Ovary (tissue), 9 donors: ENCODE measurements around the gene FAM184A. TPM values are rescaled to one million over a fixed set of nuclear protein-coding genes. Genes with fewer than 3 reads are reported as not detected.

Source experiments
- DNase-seq, 5 donors: peaks; one replicate each; pipeline ENCODE4 v3.0.0-alpha.2; 2019 to 2020
- H3K27ac ChIP-seq, 2 donors: fragments of 200-600 bp; one replicate each; pipeline versions ENCODE4 v1.5.1 to v1.8.0; 2019 to 2022
- H3K27me3 ChIP-seq: fragments of 200-600 bp; one replicate; pipeline ENCODE4 v1.8.0; 2022
- H3K36me3 ChIP-seq: fragments of 200-600 bp; sonication (generic); one replicate; pipeline ENCODE4 v1.5.1; 2019
- H3K4me1 ChIP-seq: one replicate; pipeline ENCODE4 v1.8.1; 2013; ENCODE audit warnings: mild to moderate bottlenecking, moderate library complexity; ENCODE audit not compliant: insufficient read depth
- H3K4me3 ChIP-seq: fragments of 200-600 bp; sonication (generic); one replicate; pipeline ENCODE4 v1.5.1; 2017
- H3K9me3 ChIP-seq, 2 donors: fragments of 200-600 bp in 1 of 2; sonication (generic) in 1 of 2; one replicate each; pipeline versions ENCODE4 v1.5.1 to v1.8.1; 2013 to 2019; ENCODE audit warnings: mild to moderate bottlenecking in 1 of 2, moderate library complexity in 1 of 2
- EP300 ChIP-seq: sonication (generic); formaldehyde crosslinking; IDR thresholded peaks from one replicate; pipeline ENCODE4 v1.6.1; 2017; ENCODE audit warnings: antibody characterized with exemption
- POLR2A ChIP-seq: fragments of 450-650 bp; IDR thresholded peaks from one replicate; pipeline ENCODE4 v1.6.1; 2017; ENCODE audit warnings: antibody characterized with exemption, mild to moderate bottlenecking, moderate library complexity
- WGBS, 3 donors: extraction: QIAGEN DNeasy Blood & Tissue Kit in 1 of 3; methylation state at CpG; one replicate each; pipeline versions ENCODE4 v1.1.5 to v1.1.7; 2013 to 2017; 5-methylcytosine and 5-hydroxymethylcytosine counted together
- intact Hi-C, 4 donors: fragments of 100-400 bp; cut with DNase I; formaldehyde crosslinking; loops; one replicate each; pipeline versions ENCODE4 v1.11.0 to v1.15.1; 2022 to 2023
- polyA plus RNA-seq, 2 donors: library from polyadenylated mRNA; stranded (reverse); fragments of 200-250 nt in 1 of 2; fragments of 350-450 nt in 1 of 2; fragmentation: Illumina TruSeq in 1 of 2; extraction: RNeasy Lipid Tissue Mini Kit (QIAGEN cat#74804) in 1 of 2; gene quantifications; one replicate each; pipeline ENCODE4 v1.2.3, GENCODE V29; 2013 to 2014
- total RNA-seq, 7 donors: library from RNA; depleted of rRNA in 2 of 7; stranded (reverse); fragments of >200 nt in 2 of 7; fragmentation: NEBNext Ultra II Directional in 3 of 7; extraction: Animal tissue kit (Norgen Biotek cat#: 25700) in 3 of 7; gene quantifications; one replicate each; pipeline versions ENCODE4 v1.1.0 to v1.2.4, GENCODE V29; 2016 to 2023
- TF ChIP-seq, protein P1 (sequence below), 3 donors: fragments of 450-650 bp in 2 of 3; fragments of 200-600 bp in 1 of 3; IDR thresholded peaks; one replicate each; pipeline versions ENCODE4 v1.5.1 to v1.8.0; 2016 to 2022; ENCODE audit warnings: antibody characterized with exemption in 3 of 3, mild to moderate bottlenecking in 1 of 3
- donor health status: DM: no; HTN: no; CAD: no; lungs with moderate emphysema.
- donor health status: DM: no; HTN: no; CAD: no.
- donor health status: Bipolar disorder and iron deficiency.
- donor health status: DM: yes; HTN: yes; CAD: no.
- donor health status: DM: no; HTN: no; CAD: no.
- donor health status: DM: yes; HTN: yes; CAD: no.

The FAM184A gene
- total and polyA plus RNA-seq, 9 donors: 2.8 to 10.8 (median 6.5) TPM

DNA sequence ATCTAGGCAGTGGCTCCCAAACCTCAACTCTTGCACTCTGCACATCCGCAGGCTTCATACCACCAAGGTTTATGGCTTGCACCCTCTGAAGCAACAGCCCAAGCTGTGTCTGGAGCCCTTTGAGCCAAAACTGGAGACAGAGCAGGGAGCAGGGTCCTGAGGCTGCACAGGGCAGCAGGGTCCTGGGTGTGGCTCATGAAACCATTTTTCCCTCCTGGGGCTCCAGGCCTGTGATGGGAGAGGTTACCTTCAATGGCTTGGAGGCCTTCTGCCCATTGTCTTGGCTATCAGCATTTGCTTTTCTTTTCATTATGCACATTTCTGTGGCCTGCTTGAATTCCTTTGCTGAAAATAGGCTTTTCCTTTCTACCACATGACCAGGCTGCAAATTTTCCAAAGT is 6.3 kb upstream of the FAM184A start:
- no peak for DNase-seq
- Histone ChIP-seq H3K4me3 (no peak overlapping the region), H3K36me3 (no peaks in the 10 kb centered on the region), H3K27ac (no peak overlapping the region), H3K9me3 (no peaks in the 10 kb centered on the region), H3K27me3 (no peaks in the 10 kb centered on the region), H3K4me1 (no peaks in the 10 kb centered on the region)
- 92 to 100% (median 95%) methylated on average over 1 of the region's 1 CpG for WGBS, 3 donors
- intact Hi-C loops: no loop called here
- TF ChIP-seq EP300 (no peak), POLR2A (no peak)
- TF ChIP-seq, protein P1, sequence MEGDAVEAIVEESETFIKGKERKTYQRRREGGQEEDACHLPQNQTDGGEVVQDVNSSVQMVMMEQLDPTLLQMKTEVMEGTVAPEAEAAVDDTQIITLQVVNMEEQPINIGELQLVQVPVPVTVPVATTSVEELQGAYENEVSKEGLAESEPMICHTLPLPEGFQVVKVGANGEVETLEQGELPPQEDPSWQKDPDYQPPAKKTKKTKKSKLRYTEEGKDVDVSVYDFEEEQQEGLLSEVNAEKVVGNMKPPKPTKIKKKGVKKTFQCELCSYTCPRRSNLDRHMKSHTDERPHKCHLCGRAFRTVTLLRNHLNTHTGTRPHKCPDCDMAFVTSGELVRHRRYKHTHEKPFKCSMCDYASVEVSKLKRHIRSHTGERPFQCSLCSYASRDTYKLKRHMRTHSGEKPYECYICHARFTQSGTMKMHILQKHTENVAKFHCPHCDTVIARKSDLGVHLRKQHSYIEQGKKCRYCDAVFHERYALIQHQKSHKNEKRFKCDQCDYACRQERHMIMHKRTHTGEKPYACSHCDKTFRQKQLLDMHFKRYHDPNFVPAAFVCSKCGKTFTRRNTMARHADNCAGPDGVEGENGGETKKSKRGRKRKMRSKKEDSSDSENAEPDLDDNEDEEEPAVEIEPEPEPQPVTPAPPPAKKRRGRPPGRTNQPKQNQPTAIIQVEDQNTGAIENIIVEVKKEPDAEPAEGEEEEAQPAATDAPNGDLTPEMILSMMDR (IDR thresholded peaks at IDR 0.05): no peak

DNA sequence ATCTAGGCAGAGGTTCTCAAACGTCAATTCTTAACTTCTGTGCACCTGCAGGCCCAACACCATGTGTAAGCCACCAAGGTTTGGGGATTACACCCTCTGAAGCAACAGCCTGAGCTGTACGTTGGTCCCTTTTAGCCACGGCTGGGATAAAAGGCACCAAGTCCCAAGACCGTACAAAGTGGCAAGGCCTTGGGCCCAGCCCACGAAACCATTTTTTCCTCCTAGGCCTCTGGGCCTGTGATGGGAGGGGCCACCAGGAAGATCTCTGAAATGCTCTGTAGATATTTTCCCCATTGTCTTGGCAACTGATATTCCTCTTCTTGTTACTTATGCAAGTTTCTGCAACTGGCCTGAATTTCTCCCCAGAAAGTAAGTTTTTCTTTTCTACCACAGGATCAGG is 4.5 kb upstream of the FAM184A start:
- intact Hi-C loops: no loop called here
- 89 to 91% (median 90%) methylated on average over 5 of the region's 5 CpGs for WGBS, 3 donors
- Histone ChIP-seq H3K4me1 (no peaks in the 10 kb centered on the region), H3K36me3 (no peaks in the 10 kb centered on the region), H3K4me3 (no peak overlapping the region), H3K9me3 (no peaks in the 10 kb centered on the region), H3K27ac (no peak overlapping the region), H3K27me3 (no peaks in the 10 kb centered on the region)
- TF ChIP-seq, protein P1 (IDR thresholded peaks at IDR 0.05): no peak
- no peak for TF ChIP-seq POLR2A
- no peak for TF ChIP-seq EP300
- no peak for DNase-seq

DNA sequence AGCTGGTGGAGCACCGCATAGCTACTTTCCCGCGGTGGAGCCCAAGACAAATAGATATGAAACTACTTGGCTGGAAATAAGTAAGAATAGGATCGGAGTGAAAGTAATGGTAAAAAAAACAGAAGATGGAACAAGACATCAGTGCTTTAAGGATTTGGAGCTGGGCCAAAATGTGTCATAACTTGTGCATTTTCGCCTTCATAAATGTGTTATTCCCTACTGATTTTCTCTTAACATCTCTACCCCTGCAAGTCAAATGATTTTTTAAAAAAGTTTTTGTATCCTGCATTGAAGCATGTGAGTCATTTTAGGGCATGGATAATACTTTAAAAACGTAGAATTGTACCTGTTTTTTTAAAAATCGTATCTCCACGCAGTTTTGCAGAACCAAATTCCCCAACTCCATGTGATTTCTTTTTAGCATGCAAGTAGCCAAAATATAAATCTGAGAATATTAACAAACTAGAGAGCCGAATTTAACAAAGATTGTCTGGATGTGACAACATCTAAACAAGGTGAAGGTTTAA is 882 bp upstream of the FAM184A start:
- Histone ChIP-seq H3K9me3 (no peaks in the 10 kb centered on the region), H3K27me3 (no peaks in the 10 kb centered on the region), H3K36me3 (no peaks in the 10 kb centered on the region), H3K27ac (peak overlapping the region in 1 of 2 donors; percentile 83), H3K4me3 (peak overlapping the region; percentile 48), H3K4me1 (no peaks in the 10 kb centered on the region)
- DNase-seq: no peak
- intact Hi-C loops: no loop called here
- 1 to 3% (median 2%) methylated on average over 9 of the region's 9 CpGs for WGBS, 3 donors
- no peak for TF ChIP-seq EP300
- TF ChIP-seq, protein P1 (IDR thresholded peaks at IDR 0.05): no peak

DNA sequence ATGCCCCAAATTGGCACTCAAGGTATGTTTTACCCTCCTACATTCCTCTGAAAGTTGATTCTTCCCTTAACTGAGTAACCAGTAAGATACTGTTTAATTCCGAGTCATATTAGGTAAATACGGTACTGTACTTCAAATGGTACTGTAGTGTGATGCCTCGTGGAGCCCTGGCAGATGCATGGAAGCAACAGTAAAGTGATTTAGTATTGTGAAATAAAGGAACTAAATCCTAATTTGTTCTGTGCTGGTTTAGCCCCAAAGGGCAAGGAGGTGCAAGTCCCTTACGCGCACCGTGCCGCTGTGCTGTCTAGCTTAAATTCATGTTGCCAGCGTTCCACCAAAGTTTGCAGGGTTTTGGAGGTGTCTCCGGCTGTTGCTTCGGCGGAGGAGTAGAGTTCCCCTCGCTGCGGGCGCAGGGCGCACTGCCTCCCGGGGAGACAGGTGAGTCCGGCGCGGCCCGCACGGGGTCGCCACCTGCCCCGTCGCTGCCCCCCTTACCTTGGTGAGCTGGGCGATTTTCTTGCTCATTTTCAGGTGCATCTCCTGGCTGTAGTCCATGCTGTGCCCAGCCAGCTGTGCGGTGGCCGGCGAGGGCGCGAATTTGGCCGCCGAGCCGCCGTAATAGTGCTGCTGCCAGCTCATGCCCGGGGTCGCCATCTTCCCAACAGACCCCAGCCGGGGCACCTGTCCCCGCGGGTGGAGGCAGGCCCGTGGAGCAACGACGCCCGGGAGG is 655 bp downstream of the FAM184A start:
- Histone ChIP-seq H3K27ac (peak overlapping the region; percentile 70 to 83), H3K27me3 (no peaks in the 10 kb centered on the region), H3K4me1 (no peaks in the 10 kb centered on the region), H3K36me3 (no peaks in the 10 kb centered on the region), H3K4me3 (peak overlapping the region; percentile 48), H3K9me3 (no peaks in the 10 kb centered on the region)
- WGBS, 3 donors: 0 to 1% (median 1%) methylated on average over 35 to 43 of the region's 43 CpGs
- TF ChIP-seq POLR2A (no peak), EP300 (no peak)
- TF ChIP-seq, protein P1 (IDR thresholded peaks at IDR 0.05): peak in 1 of 3 donors; percentile 31
- peak; percentile 34 to 58 (median 46) for DNase-seq
- intact Hi-C loops: no loop called here
